Stimulated activated CD8-positive, alpha-beta memory T cell treated with anti-CD3 and anti-CD28 coated beads, Interleukin-12 subunit alpha, Interleukin-12 subunit beta, amount 100 ng/mL, for 24 hours (primary cell): Measurements from ENCODE around the gene RASL10A.

ENCODE experiments used
- DNase-seq: peaks from one replicate; pipeline ENCODE4 v3.0.0-alpha.2; 2020; ENCODE audit errors: extremely low read depth

RASL10A gene

GRCh38 chr22:29306835-29307595, 8.5 kb downstream of the RASL10A start:
- DNase-seq: no peak

GRCh38 chr22:29306175-29306834, 9.2 kb downstream of the RASL10A start, which contains the start of gene GAS2L1:
Gene GAS2L1, plus strand, starts transcription at chr22:29306650. Its CDS starts 1,456 bp downstream, at chr22:29308106.
- DNase-seq: no peak

DNA sequence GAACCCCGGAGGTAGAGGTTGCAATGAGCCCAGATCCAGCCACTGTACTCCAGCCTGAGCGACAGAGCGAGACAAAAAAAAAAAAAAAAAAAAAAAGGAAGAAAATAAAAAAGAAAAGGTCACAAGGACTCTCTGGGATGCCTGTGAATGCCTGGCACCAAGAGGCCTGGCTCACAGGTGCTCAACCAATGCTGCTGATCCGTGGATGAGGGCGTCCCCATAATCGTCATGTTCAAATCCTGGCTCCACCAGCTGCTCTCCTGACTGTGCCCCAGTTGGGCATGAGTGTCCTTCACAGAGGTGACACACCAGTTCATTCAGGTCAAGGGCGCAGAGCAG, 9.7 kb downstream of the RASL10A start:
- DNase-seq: no peak

- no peak for DNase-seq
These were observed 12.6 kb downstream of the RASL10A start for GRCh38 chr22:29302681-29303465.

- DNase-seq: no peak
These were observed 13.2 kb downstream of the RASL10A start for GRCh38 chr22:29302402-29302680.

DNA sequence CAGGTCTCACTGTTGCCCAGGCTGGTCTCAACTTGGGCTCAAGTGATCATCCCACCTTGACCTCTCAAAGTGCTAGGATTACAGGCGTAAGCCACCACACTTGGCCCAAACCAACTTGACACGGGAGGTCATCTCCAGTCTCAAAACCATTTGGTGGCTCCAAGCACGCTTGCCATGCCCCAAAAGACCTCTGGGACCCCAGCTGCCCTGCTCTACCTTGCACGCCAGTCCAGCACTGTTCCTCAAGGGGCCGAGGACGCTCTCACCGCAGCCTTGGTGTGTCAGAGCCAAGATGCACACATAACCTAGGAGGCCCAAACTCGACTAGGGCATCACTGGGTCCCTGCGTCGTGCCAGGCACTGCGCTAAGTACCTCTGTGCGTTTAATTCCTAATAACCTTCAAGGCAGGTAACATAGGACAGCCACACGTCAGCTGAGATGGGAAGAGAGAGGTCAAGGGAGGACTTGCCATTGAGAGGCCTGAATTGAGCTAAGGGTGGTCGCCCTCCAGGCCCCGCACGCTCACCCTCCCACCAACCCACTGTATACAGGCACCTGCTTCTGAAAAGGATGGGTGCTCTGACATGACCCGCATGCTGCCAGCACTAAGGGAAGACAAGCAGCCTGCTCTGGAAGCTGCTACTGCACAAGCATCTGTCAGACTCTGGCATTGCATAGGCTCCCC, 13.6 kb downstream of the RASL10A start:
- DNase-seq: no peak

- DNase-seq: no peak
These were observed 14.5 kb downstream of the RASL10A start for GRCh38 chr22:29300807-29301601.

GRCh38 chr22:29300467-29300806, 15.1 kb downstream of the RASL10A start:
- DNase-seq: no peak

GRCh38 chr22:29299136-29299900, 16.2 kb downstream of the RASL10A start:
- no peak for DNase-seq

- no peak for DNase-seq
These were observed 16.9 kb downstream of the RASL10A start for GRCh38 chr22:29298641-29299040.

DNA sequence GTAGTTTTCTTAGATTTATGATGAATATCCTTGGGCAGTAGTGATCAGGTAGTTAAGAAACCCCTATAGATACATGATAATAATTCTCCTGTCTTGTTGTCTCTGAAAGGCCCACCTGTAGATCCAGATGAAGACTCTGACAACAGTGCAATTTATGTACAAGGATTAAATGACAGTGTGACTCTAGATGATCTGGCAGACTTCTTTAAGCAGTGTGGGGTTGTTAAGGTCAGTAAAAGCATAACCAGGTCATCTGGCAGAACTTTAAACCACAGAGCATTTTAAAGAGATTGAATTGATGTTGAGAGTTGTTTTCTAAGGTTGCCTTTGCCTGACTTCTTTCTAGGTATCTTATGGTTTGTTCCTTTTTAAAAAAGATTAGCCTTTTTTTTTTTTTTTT, 23.1 kb downstream of the RASL10A start:
- DNase-seq: no peak

GRCh38 chr22:29291215-29291614, 24.3 kb downstream of the RASL10A start:
- DNase-seq: no peak

DNA sequence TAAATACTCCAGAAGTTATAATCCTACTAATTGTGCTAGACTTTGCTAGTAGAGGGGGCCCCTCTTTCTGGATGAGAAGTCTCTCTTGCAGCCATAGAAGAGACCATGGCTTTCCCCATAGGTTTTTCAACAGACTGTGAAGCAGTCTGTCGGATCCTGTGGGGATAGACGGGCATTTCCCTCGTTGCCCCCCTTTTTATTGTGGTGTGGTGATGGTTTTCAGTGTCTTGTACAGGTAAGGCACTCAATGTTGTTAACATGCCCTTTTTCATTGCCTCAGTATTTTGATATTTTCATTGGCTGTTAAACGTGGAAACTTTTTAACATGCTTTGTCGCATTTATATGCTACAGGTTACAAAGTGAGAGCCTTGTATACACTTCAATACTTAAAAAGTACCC, 25.4 kb downstream of the RASL10A start:
- no peak for DNase-seq

GRCh38 chr22:29288837-29289236, 26.7 kb downstream of the RASL10A start:
- no peak for DNase-seq

DNA sequence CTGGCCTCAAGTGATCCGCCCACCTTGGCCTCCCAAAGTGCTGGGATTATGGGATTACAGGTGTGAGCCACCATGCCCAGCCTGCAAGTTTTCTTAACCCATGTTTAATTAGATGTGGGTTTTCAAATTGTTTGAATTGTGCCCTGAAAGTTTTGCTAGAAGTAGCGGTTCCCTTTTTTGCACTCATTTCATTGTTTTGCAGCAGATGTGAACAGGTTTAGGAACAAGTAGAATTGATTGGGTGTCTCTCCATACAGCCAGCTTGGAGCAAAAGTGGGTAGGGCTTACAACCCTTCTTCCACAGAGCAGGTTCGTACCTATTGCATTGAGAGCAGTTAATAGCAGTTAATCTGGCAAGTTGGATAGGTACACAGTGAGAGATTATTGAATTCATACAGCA, 31.3 kb downstream of the RASL10A start:
- DNase-seq: no peak

GRCh38 chr22:29277927-29278326, 37.6 kb downstream of the RASL10A start:
- DNase-seq: no peak

GRCh38 chr22:29275819-29276565, 39.5 kb downstream of the RASL10A start:
- no peak for DNase-seq

DNA sequence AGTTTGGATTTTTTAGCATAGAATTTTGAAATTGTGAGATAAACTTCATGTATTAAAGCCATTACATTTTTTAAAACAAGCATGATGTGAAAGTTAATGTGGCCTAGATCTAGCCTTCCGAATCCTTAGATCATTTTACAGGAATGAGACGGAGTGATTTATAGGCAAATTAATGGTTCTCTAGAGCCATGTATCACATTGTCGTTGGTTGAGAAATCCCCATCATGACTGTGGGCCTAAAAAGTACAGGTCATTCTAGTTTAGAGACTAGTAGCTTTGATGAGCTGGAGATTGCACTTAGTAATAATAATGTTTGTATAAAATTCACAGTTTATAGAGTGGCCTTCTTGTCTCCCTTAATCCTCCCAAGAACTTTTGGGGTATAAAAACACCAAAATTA, 40.3 kb downstream of the RASL10A start:
- DNase-seq: no peak

GRCh38 chr22:29272624-29273023, 42.9 kb downstream of the RASL10A start:
- no peak for DNase-seq
